ENCODE measurements around the gene DAPK2.

The DAPK2 gene

GRCh38 chr15:64000183-64000951, 45.9 kb downstream of the DAPK2 start:
- DNase-seq (ENCODE audit: low read depth, low spot score), result no peak
- H3K27ac ChIP-seq, result no peak overlapping the region

GRCh38 chr15:63999177-63999576, 47.1 kb downstream of the DAPK2 start:
- DNase-seq (ENCODE audit: low read depth, low spot score), result no peak
- no peak overlapping the region for H3K27ac ChIP-seq

GRCh38 chr15:63998489-63998888, 47.8 kb downstream of the DAPK2 start:
- DNase-seq (ENCODE audit: low read depth, low spot score), result no peak
- H3K27ac ChIP-seq, result no peak overlapping the region

- DNase-seq (ENCODE audit: low read depth, low spot score), result no peak
- H3K27ac ChIP-seq, result no peak overlapping the region
These were observed 48.4 kb downstream of the DAPK2 start for GRCh38 chr15:63997715-63998442.

- DNase-seq (ENCODE audit: low read depth, low spot score), result no peak
- H3K27ac ChIP-seq, result no peak overlapping the region
These were observed 49.4 kb downstream of the DAPK2 start for GRCh38 chr15:63996794-63997357.

- no peak for DNase-seq (ENCODE audit: low read depth, low spot score)
- H3K27ac ChIP-seq, result no peak overlapping the region
These were observed 50.5 kb downstream of the DAPK2 start for GRCh38 chr15:63995789-63996188.

- H3K27ac ChIP-seq, result no peak overlapping the region
- no peak for DNase-seq (ENCODE audit: low read depth, low spot score)
These were observed 52.1 kb downstream of the DAPK2 start for GRCh38 chr15:63994073-63994600.

GRCh38 chr15:63992300-63992699, 54.0 kb downstream of the DAPK2 start:
- no peak for DNase-seq (ENCODE audit: low read depth, low spot score)
- no peak overlapping the region for H3K27ac ChIP-seq

GRCh38 chr15:63991706-63992105, 54.6 kb downstream of the DAPK2 start:
- H3K27ac ChIP-seq, result no peak overlapping the region
- no peak for DNase-seq (ENCODE audit: low read depth, low spot score)

GRCh38 chr15:63990454-63990853, 55.8 kb downstream of the DAPK2 start:
- no peak for DNase-seq (ENCODE audit: low read depth, low spot score)
- H3K27ac ChIP-seq, result no peak overlapping the region

GRCh38 chr15:63987796-63988378, 58.4 kb downstream of the DAPK2 start:
- H3K27ac ChIP-seq, result no peak overlapping the region
- no peak for DNase-seq (ENCODE audit: low read depth, low spot score)

GRCh38 chr15:63986751-63987341, 59.4 kb downstream of the DAPK2 start:
- H3K27ac ChIP-seq, result no peak overlapping the region
- no peak for DNase-seq (ENCODE audit: low read depth, low spot score)

GRCh38 chr15:63986185-63986680, 60.1 kb downstream of the DAPK2 start:
- no peak for DNase-seq (ENCODE audit: low read depth, low spot score)
- H3K27ac ChIP-seq, result no peak overlapping the region

GRCh38 chr15:63985221-63986184, 60.8 kb downstream of the DAPK2 start:
- DNase-seq (ENCODE audit: low read depth, low spot score), result no peak
- H3K27ac ChIP-seq, result no peak overlapping the region

- no peak overlapping the region for H3K27ac ChIP-seq
- no peak for DNase-seq (ENCODE audit: low read depth, low spot score)
These were observed 62.0 kb downstream of the DAPK2 start for GRCh38 chr15:63984331-63984730.

- no peak overlapping the region for H3K27ac ChIP-seq
- no peak for DNase-seq (ENCODE audit: low read depth, low spot score)
These were observed 63.1 kb downstream of the DAPK2 start for GRCh38 chr15:63983061-63983711.

- DNase-seq (ENCODE audit: low read depth, low spot score), result no peak
- no peak overlapping the region for H3K27ac ChIP-seq
These were observed 63.9 kb downstream of the DAPK2 start for GRCh38 chr15:63982381-63982854.

GRCh38 chr15:63981596-63982320, 64.5 kb downstream of the DAPK2 start:
- H3K27ac ChIP-seq, result no peak overlapping the region
- DNase-seq (ENCODE audit: low read depth, low spot score), result peak; percentile 48
